Activated CD4-positive, CD25-positive, alpha-beta regulatory T cell treated with anti-CD3 and anti-CD28 coated beads, Interleukin-2, amount 50 U/mL, for 24 hours (primary cell): ENCODE results near the gene CFAP68.
"Not testable (repeated sequence)": the region's sequence is repeated elsewhere in the genome, so short reads cannot be mapped to it uniquely, and the experiment has no call there.

Experiments used
- ATAC-seq, 2 donors: fragments of 150-1000 bp; cut with Tn5 transposase; one replicate each; pipeline ENCODE4 v1.10.0; 2021; ENCODE audit warnings: mild to moderate bottlenecking in 1 of 2, moderate library complexity in 1 of 2

CFAP68 gene

DNA sequence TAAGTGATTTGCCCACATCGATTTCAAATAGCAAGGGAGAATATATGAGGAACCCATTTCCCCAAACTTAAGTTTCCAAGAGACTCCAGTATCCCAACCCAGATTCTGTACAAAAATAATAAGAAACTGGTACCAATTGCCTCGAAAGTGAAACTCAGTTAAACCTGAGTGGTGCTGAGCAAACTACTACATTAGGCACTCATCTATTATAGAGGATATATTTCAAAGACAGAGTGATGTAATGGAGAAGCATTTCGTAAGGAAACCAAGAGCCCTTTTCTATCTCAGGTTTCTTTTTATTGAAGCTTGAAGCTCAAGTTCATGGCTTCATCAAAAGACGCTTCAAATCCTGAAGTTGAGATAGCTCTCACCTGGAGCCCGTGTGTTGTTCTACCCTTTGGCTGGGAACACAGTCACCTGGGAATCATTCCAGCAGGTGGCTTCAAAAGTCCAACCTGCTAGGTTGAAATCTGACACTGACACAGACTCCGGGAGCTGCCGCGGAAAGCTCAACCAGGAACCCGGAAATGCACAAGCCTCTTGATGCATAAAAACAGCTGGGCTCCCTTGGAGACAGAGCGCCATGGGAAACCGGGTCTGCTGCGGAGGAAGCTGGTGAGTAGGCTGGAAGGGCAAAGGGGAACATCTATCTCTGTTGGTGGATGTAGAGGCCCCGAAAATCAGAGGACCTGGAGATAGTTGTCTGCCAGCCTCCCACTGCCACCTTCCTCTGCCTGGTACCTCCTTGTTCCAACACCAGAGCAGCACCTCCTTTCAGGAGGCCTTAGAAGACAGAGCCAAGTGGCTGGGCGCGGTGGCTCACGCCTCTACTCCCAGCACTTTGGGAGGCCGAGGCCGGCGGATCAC lies 39.3 kb downstream of the CFAP68 start, which contains the start of gene C11orf52:
TSS of gene C11orf52 (plus strand) at position 524 of the 867 bp plus-strand sequence. CDS start at position 584, 60 bp downstream.
- no peak for ATAC-seq

GRCh38 chr11:111920908-111921307 lies 41.6 kb downstream of the CFAP68 start:
- ATAC-seq: no peak

DNA sequence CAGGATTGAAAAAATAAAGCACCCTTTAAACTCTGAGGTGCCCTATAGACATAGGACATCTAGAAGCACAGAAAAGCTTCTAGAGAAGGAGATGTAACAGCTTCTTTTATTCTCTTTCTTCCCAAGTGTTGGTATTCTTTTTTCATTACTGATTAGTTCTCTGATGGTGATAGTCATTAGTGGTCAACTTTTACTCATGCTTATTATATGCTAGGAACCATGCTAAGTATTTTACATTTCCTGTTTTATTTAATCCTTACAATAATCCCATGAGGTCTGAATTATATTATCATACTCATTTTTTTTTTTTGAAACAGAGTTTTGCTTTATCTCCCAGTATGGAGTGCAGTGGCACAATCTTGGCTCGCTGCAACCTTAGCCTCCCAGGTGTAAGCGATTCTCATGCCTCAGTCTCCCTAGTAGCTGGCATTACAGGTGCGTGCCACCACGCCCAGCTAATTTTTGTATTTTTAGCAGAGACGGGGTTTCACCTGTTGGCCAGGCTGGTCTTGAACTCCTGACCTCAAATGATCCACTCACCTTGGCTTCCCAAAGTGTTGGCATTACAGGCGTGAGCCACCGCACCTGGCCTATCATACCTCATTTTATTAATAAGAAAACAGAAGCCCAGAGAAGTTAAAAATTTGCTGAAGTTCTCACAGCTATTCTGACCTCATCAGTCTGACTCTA lies 42.3 kb downstream of the CFAP68 start:
- no peak for ATAC-seq

DNA sequence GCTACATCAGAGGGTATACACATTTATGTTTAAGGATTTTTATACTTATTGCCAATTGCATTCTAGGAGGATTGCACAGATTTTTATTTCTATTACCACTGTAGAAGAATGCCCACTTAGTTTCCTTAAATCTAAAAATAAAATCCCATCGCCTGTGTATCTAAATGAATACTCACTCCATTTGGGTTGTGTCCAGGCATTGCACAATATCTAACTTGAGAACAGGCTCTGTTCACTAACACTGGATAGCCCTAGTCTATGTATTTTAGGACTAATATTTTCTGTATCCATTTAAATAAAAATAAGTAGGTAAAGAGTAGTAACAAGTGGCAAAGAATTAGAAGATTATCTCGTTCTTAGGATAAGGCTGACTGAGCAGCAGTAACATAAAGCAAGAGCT lies 43.5 kb downstream of the CFAP68 start:
- ATAC-seq: no peak

DNA sequence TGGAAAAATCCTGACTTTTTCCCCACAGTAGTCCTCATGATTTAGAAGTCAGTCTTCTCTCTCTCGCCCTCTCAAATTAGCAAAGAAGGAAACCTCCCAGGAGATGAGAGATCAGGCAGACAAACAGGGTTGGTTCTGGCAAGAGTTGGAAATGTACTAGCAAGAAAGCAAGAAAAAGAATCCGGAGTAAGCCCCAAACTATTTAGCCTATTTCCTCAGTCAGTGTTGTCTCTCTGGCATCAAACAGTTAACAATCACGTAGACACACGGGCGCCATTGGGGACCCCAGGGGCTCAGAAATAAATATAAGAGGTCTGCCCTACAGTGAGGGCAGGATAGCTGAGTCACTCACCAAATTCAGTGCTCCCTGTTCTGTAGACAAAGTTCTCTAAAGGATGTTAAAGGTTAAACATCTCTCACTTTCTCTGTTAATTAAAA lies 44.0 kb downstream of the CFAP68 start:
- no peak for ATAC-seq

GRCh38 chr11:111923951-111924350 lies 44.6 kb downstream of the CFAP68 start:
- no peak for ATAC-seq

- ATAC-seq: no peak
Measured at GRCh38 chr11:111925953-111926352, 46.6 kb downstream of the CFAP68 start.

DNA sequence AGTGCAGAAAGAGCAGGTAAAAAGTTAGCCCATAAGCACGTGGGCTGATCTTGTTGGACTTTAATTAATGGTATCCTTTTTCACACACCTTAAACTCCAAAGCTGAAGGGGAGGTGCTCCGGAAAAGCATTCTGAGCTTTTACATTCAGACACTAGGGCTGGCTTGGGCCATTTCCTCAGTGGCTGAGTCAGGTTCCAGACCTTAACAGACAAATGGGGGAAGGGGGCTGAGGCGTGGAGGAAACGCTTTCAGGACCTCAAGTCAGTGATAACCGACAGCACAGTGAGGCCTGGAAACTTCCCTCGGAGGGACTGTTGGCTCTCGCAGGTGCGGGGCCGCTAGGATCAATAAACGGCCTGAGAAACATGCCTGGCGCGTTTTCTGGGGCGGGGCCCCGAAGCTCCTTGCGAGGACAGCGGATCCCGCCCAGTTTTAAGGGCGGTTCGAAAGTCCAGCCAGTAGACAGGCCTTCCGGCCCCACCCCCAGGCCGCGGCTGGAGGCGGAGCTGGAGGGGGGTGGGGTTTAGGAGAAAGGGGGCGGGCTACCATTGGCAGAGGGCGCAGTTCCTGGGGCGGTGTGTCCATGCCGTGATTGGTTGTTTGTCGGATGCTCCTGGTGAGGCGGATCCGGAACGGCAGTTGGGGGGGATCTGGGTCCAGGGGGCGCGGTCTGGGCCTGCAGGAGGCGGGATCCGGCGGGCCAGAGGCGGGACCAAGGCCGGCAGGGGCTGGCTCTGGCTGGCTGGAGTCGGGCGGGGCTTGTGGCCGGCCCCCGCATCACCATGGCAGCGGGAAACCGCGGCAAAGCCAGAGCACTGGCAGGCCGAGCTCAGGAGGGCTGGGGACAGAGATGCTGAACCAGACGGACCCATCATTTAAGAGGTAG lies 47.4 kb downstream of the CFAP68 start:
- peak; percentile 89 to 91 for ATAC-seq

- no peak for ATAC-seq
Measured at GRCh38 chr11:111930472-111930871, 51.1 kb downstream of the CFAP68 start.

- ATAC-seq: peak; percentile 79 to 84
Measured at GRCh38 chr11:111932611-111932950, 53.2 kb downstream of the CFAP68 start.

- not testable (repeated sequence) for ATAC-seq
Measured at GRCh38 chr11:111933176-111933575, 53.8 kb downstream of the CFAP68 start.

DNA sequence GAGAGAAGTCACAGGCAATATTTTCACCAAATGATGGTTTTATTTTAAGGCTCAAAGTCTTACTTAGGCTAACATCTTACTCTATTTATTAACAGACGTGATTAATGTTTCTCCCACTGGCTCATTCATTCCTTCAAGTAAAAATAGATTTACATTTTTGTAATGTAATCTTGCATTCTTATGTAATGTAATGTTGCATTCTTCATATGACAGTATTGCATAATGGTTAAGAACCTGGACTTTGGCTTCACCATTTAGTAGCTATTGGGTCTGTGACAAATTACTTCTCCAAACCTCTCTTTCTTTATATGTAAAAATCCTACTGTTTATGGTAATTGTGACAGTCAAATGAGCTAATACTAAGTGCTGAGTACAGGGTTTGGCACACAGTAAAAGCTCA lies 54.5 kb downstream of the CFAP68 start:
- ATAC-seq: no peak

DNA sequence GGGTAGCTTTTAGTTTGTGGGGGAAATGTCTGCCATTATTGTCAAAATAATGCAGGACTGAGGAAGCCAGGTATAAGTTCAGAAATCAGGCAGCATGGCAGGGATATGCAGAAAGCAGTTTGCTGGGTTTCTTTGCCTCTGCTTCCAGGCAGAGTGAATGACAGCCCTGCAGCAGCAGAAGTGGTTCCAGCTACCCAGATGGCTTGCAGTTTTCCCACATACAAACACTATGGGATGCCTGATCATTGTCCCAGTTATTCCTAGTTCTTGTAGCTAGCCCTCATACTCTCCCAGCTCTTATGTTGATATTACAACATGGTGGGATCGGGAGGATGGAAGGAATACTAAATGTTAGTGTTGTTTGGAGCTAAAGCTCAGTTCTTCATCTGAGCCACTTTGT lies 55.0 kb downstream of the CFAP68 start:
- ATAC-seq: no peak
